Mononuclear cell (primary cell): ENCODE data around the gene SYT1. TPM values are rescaled to one million over a fixed set of nuclear protein-coding genes. Genes with fewer than 3 reads are reported as not detected.

Experiments used
- H3K27me3 ChIP-seq: 2 replicates; pipeline ENCODE4 v1.6.0; 2011; ENCODE audit warnings: low read length, control low read depth; ENCODE audit not compliant: insufficient read depth
- H3K4me1 ChIP-seq: 2 replicates; pipeline ENCODE4 v1.5.1; 2011; ENCODE audit warnings: mild to moderate bottlenecking, low read length, control low read depth; ENCODE audit not compliant: insufficient read depth
- H3K4me3 ChIP-seq: 2 replicates; pipeline ENCODE4 v1.5.1; 2011; ENCODE audit warnings: mild to moderate bottlenecking, low read length, moderate library complexity
- H3K9me3 ChIP-seq: 2 replicates; pipeline ENCODE4 v1.5.1; 2011; ENCODE audit warnings: low read depth, mild to moderate bottlenecking, control low read depth, low read length
- total RNA-seq: library from RNA; depleted of rRNA; stranded (reverse); fragments of >200 nt; gene quantifications from one replicate; pipeline ENCODE4 v1.2.3, GENCODE V29; 2012

The SYT1 gene
- total RNA-seq, 1 donor = 2.5 TPM

DNA sequence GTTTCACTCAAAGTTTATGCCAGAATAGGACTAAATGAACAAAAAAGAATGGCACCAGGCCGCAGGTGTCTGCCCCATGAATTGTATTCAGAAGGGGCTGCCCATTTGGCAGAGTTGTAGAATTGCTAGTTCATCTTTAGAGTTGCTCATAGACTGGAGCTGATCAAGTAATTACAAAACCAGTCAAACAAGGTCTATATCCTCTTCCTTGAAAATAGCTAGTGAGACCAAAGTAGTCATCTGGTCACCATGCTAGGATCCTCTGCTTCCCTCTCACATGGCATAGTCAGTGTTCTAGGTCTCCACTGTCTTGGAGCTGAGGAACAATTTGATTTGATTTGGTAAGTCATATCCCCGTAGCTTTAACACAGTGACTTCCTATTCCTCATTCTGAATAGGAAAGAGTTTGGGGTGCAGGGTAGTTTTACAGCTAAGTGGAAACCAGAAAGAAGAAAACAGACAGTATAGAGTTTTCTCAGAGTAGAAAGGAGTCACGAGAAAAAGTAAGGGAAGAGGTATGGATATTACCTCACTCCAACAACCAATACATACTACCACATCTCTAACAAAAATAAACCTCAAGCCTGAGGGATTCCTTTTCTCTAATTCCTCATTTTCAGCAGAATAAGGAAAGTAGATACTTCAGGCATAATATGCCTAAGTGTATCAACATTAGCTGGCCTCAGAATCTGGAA is 574.1 kb downstream of the SYT1 start:
- Histone ChIP-seq H3K4me1 (no peaks in the 10 kb centered on the region), H3K27me3 (no peaks in the 10 kb centered on the region), H3K9me3 (no peaks in the 10 kb centered on the region), H3K4me3 (no peak overlapping the region)

DNA sequence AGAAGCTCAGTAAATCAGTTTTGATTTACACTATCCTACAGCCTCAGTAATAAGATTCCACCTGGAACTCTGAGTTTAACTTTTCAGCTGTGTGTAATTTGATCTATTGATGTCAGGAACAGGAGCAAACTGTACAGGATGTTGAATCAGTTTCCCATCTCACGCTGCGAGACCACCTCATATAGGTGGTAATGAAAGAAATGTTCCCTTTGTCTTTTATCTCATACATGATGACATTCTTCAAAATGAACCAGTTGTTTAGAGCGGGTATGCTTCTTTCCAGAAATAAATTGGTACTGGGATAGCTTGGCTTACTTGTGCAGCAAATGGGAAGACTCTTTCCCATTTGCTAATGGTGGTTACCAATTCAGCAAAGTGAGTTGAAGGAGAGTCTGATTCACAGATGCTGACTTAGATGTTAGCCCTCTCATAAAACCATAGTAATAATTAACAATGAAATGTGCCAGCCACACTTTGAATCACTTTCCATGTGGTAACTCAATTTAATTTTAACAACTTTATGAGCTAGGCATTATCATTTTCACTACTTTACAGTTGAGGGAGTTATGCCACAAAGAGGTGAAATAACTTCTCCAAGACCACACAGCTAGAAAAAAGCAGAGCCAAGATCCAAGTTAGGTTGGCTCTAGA is 574.7 kb downstream of the SYT1 start:
- no peaks in the 10 kb centered on the region for H3K9me3 ChIP-seq

DNA sequence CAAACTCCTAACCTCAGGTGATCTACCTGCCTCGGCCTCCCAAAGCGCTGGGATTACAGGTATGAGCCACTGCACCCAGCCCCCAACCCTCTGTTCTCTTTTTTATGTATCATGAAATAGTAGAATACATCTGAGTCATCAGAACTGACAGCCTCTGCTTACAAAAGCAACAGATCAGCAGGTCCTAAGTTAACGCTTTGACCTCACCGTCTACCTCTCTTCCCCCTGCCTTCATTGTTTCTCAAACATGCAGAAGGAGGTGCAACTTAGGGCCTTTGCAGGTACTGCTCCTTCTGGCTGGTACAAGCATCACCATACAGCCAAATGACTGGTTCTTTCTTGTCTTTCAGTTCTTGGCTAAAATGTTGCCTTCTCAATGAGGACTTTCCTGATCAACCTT is 577.0 kb downstream of the SYT1 start:
- no peaks in the 10 kb centered on the region for H3K4me1 ChIP-seq
- no peak overlapping the region for H3K4me3 ChIP-seq

More for the DNA sequence above, 574.7 kb downstream of the SYT1 start:
- Histone ChIP-seq H3K27me3 (no peaks in the 10 kb centered on the region), H3K4me3 (no peak overlapping the region), H3K4me1 (no peaks in the 10 kb centered on the region)

DNA sequence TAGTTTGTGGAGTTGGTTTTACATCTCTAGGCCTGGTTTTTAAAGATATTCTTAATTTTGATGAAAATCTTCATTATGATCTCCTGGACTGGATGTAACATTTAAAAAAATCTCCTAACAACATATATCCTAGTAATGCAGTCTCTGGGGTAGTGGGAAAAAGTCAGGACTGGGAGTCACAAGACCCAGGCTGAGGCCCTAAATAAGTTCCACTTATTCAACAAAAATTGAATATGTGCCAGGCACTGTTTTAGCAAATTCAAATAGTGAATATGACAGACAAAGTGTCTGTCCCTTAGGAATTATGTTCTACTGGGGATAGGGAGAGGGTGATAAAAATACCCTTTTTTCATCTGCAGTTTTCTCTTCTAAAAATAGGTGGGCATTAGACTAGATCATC is 577.8 kb downstream of the SYT1 start:
- H3K4me3 ChIP-seq = no peak overlapping the region
- H3K27me3 ChIP-seq = no peaks in the 10 kb centered on the region
- no peaks in the 10 kb centered on the region for H3K4me1 ChIP-seq

More for the DNA sequence above, 577.0 kb downstream of the SYT1 start:
- Histone ChIP-seq H3K9me3 (no peaks in the 10 kb centered on the region), H3K27me3 (no peaks in the 10 kb centered on the region)

DNA sequence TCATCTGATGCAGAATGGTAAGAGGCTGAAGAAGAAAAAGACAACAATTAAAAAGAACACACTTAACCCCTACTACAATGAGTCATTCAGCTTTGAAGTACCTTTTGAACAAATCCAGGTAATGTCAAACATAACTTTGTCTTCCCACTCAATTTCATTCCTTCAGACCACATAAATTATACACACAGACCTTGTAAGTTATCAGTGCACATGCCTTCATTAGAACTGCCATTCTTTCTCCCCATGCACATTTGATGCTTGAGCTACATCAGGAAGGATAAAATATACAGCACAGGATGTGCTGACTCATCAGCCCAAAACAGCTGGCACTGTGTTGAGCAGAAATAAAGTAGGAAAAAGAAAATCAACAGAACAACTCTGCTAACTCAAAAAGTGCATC is 579.5 kb downstream of the SYT1 start:
- Histone ChIP-seq H3K4me1 (no peaks in the 10 kb centered on the region), H3K27me3 (no peaks in the 10 kb centered on the region), H3K4me3 (no peak overlapping the region), H3K9me3 (no peaks in the 10 kb centered on the region)

More for the DNA sequence above, 577.8 kb downstream of the SYT1 start:
- H3K9me3 ChIP-seq = no peaks in the 10 kb centered on the region

DNA sequence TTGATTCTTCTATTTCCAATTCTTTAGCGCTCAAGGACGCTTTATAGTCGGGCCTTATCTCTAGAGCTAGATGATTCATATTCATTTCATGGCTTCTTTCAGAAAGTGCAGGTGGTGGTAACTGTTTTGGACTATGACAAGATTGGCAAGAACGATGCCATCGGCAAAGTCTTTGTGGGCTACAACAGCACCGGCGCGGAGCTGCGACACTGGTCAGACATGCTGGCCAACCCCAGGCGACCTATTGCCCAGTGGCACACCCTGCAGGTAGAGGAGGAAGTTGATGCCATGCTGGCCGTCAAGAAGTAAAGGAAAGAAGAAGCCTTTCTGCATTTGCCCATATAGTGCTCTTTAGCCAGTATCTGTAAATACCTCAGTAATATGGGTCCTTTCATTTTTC is 584.2 kb downstream of the SYT1 start:
- Histone ChIP-seq H3K4me1 (no peaks in the 10 kb centered on the region), H3K4me3 (no peak overlapping the region), H3K27me3 (no peaks in the 10 kb centered on the region), H3K9me3 (no peaks in the 10 kb centered on the region)

DNA sequence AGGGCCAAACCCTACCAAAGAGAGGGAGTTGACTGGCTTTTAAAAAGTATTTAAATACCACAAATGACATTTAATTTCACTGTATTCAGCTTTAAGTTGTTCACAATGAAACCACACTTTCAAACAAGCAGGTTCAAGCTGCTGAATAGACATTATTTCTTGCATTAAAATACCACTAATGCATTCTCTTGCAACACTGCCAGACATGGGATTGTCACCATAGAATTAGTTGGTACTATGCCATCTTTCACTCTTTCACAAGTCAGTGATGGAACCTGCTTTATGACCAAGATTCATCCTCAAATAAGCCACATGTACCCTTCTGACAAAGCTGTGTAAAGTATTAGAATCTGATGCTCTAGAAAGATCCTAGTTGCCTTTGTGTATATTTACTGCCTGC is 586.8 kb downstream of the SYT1 start:
- Histone ChIP-seq H3K27me3 (no peaks in the 10 kb centered on the region), H3K4me1 (no peaks in the 10 kb centered on the region), H3K9me3 (no peaks in the 10 kb centered on the region), H3K4me3 (no peak overlapping the region)

DNA sequence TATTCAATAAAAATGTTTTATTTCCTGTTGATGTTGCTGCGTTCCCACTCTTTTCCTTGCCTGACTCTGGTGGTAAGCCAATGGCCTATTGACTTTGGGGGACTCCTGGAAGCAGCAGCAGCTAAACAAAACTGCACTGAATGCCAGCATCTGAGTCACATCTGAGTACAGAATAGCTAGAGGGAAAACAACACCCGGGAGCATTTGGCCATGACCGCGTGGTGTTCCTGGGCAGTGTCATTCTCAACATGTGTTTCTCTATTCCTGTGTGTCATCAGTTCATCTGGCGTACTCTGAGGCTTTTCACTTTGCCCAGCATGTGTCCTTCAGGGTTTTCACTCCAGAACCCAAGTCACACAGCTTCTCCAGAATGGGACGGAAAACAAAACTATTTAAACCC is 587.4 kb downstream of the SYT1 start:
- Histone ChIP-seq H3K27me3 (no peaks in the 10 kb centered on the region), H3K4me1 (no peaks in the 10 kb centered on the region), H3K9me3 (no peaks in the 10 kb centered on the region), H3K4me3 (no peak overlapping the region)

DNA sequence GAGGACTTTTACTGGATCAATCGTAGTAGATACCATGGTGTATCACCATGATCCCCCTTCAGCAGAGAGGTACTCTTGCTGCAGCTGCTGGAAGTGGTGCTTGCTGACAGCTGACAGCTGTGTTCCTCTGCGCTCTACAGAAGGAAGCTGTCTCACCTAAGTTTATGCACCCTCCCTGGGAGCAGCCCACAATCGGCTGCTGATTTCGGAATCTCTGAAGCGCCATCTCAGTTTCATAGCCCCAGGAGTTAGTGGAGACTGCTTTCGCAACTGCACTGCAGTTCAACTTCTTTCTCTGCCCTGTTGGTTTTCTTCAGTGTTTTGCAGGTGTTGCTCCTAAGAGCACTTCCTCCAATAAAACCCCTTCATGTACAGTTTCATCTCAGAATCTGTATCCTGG is 588.3 kb downstream of the SYT1 start:
- no peak overlapping the region for H3K4me3 ChIP-seq
- no peaks in the 10 kb centered on the region for H3K9me3 ChIP-seq
- no peaks in the 10 kb centered on the region for H3K4me1 ChIP-seq
- no peaks in the 10 kb centered on the region for H3K27me3 ChIP-seq

DNA sequence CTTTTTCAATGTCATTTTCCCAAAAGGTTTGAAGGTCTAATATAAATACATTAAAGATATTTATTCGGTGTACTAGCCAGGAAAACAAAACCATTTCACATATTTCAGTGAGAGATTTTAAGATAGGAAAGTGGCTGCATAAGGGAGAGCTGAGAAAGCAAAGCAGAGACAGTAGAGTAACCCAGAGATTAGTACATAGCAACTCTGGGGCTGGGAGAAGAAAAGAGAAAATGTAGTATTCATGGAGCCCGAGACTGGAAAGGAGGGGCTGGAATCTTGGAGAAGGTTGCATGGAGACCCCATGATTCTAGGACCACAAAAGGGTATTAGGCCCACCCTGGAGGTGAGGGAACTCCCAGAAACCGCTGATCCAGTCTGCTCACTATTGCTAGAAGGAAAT is 589.2 kb downstream of the SYT1 start:
- H3K9me3 ChIP-seq = no peaks in the 10 kb centered on the region
- no peak overlapping the region for H3K4me3 ChIP-seq
- no peaks in the 10 kb centered on the region for H3K4me1 ChIP-seq
- H3K27me3 ChIP-seq = no peaks in the 10 kb centered on the region

DNA sequence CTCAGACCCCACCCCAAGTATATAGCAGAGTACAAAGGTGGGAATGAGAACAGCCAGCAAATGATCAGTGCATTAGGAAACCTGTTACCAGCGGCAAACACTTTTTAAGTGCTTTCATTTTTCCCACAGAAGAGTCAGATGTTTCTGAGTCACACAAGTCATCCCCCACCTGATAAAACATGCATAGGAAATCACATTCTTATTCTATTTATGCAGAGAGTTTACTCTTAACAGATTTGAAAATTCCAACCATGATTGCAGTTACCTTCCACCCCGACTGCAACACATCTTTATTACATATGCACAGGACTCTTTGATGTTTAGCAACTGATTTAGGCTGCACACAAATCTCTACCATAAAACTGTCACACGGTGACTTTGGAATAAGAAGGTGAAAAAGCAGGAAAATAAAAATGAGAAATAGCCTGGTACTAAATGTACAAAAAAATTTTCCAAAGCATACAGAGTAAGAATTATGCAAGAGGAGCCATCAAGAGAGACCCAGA is 589.8 kb downstream of the SYT1 start:
- H3K9me3 ChIP-seq = no peaks in the 10 kb centered on the region
- H3K4me3 ChIP-seq = no peak overlapping the region
- no peaks in the 10 kb centered on the region for H3K27me3 ChIP-seq
- H3K4me1 ChIP-seq = no peaks in the 10 kb centered on the region

DNA sequence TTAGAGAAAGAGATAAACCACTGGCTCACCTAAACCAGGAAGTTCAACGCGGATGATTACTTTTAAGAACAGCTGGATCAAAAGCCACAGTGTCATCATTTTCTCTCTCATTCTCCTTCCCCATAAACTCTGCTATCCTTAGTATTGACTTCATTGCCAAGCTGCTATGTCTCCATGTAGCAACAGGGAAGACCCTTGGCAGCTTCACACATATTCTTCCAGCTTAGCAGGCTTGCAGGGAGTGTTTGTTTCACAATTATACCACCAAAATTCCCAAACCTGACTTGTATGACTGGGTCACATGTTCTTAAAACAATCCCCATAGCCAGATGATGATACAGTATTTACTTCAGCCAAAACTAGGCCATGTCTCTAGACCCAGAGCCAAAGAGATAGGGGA is 590.7 kb downstream of the SYT1 start:
- Histone ChIP-seq H3K4me3 (no peak overlapping the region), H3K27me3 (no peaks in the 10 kb centered on the region), H3K4me1 (no peaks in the 10 kb centered on the region), H3K9me3 (no peaks in the 10 kb centered on the region)

DNA sequence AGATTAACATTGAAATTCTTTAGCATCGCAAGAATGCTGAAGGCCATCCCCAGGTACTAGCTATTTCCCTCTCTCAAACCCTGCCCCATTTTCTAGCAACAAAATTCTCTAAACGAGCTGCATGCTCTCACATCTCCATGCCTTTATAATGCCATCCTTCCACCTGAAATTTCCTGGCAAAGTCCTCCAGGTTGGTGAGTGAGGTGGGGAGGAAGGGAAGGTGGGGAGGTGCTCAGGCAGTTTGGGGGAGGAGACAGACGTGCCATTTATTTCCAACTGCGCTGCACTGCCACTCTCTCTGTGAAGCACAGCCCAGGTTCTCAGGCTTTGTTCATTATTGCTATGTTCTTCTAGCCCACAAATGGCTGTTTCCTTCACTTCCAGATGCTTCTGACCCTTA is 617.7 kb downstream of the SYT1 start:
- Histone ChIP-seq H3K9me3 (no peaks in the 10 kb centered on the region), H3K27me3 (no peaks in the 10 kb centered on the region), H3K4me3 (no peak overlapping the region), H3K4me1 (no peaks in the 10 kb centered on the region)

DNA sequence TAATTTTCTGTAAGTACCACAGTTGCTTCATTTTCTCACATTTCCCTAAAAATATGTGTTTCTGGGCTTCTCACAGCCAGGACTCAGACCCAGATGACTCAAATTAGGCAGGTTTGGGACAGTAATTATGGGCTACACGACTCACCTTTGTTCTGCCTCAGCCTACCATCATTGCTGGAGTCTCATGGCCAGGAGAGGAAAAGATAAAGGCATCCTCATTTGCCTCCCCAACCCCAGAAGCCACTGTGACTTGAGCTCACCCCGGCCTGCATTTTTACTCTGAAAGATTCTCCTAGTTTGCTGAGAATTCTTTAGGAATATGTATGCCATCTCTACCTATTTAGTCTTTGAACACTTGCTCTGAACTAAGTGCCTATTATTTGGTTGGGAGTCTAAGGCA is 618.3 kb downstream of the SYT1 start:
- no peaks in the 10 kb centered on the region for H3K9me3 ChIP-seq
- no peak overlapping the region for H3K4me3 ChIP-seq
- no peaks in the 10 kb centered on the region for H3K4me1 ChIP-seq
- no peaks in the 10 kb centered on the region for H3K27me3 ChIP-seq

DNA sequence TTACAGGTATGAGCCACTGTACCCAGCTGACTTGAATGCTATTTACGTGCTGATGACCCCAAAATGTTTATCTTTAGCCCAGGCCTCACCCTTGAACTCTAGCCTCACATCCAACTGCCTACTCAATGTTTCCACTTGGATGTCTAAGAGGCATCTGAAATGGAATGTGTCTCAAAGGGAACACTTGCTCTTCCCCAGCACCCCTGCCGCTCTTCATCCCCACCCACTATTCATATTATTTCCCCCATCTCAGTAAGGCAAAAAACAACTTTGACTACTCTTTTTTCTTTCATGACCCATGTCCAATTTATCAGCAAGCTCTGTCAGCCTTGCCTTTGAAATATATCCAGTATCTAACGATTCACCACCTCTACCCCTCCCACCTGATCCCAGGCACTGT is 621.6 kb downstream of the SYT1 start:
- Histone ChIP-seq H3K27me3 (no peaks in the 10 kb centered on the region), H3K4me3 (no peak overlapping the region), H3K4me1 (no peaks in the 10 kb centered on the region), H3K9me3 (no peaks in the 10 kb centered on the region)
